Measurements from ENCODE around the gene HSPA9. TPM values are rescaled to one million over a fixed set of nuclear protein-coding genes. Genes with fewer than 3 reads are reported as not detected.

The HSPA9 gene
- total RNA-seq = 100 to 1,000 TPM; 152 to 221 (median 160) TPM

GRCh38 chr5:138575194-138576015, at the start of gene HSPA9:
TSS of gene HSPA9 (minus strand) at chr5:138575401. CDS start at chr5:138575318, 83 bp downstream.
- peak; percentile 71 to 85 for TF ChIP-seq POLR2A (IDR thresholded peaks at IDR 0.05)
- TF ChIP-seq CTCF (IDR thresholded peaks at IDR 0.05) = peak in 4 of 6 experiments; percentile 5 to 40 (median 36)
- Histone ChIP-seq H3K36me3 (peaks cover 0 to 31% (median 0%) of the 10 kb centered on the region in 3 donors), H3K4me3 (peak within 1 kb of the TSS; percentile 77 to 99 (median 91)), H3K27me3 (no peaks in the 10 kb centered on the region), H3K27ac (peak within 1 kb of the TSS; percentile 97 to 99 (median 98)), H3K9me3 (no peaks in the 10 kb centered on the region), H3K4me1 (peaks cover 0 to 7% (median 2%) of the 10 kb centered on the region in 4 donors)
- peak; percentile 97 to 99 (median 98) for DNase-seq

- H3K36me3 ChIP-seq = no peaks in the 10 kb centered on the region
- no peak for DNase-seq
- no peaks in the 10 kb centered on the region for H3K27me3 ChIP-seq
- TF ChIP-seq CTCF (IDR thresholded peaks at IDR 0.05) (no peak), POLR2A (IDR thresholded peaks at IDR 0.05) (no peak)
- no peaks in the 10 kb centered on the region for H3K4me1 ChIP-seq
- no peaks in the 10 kb centered on the region for H3K9me3 ChIP-seq
- no peak overlapping the region for H3K4me3 ChIP-seq
- no peak overlapping the region for H3K27ac ChIP-seq
These were observed 47.9 kb upstream of the HSPA9 start for GRCh38 chr5:138623053-138623452.

GRCh38 chr5:138622051-138622450, 46.9 kb upstream of the HSPA9 start:
- no peaks in the 10 kb centered on the region for H3K4me1 ChIP-seq
- no peak overlapping the region for H3K27ac ChIP-seq
- no peak overlapping the region for H3K4me3 ChIP-seq
- no peak for DNase-seq
- H3K27me3 ChIP-seq = no peaks in the 10 kb centered on the region
- H3K9me3 ChIP-seq = no peaks in the 10 kb centered on the region
- TF ChIP-seq CTCF (IDR thresholded peaks at IDR 0.05) (no peak), POLR2A (IDR thresholded peaks at IDR 0.05) (no peak)
- H3K36me3 ChIP-seq = no peaks in the 10 kb centered on the region

DNA sequence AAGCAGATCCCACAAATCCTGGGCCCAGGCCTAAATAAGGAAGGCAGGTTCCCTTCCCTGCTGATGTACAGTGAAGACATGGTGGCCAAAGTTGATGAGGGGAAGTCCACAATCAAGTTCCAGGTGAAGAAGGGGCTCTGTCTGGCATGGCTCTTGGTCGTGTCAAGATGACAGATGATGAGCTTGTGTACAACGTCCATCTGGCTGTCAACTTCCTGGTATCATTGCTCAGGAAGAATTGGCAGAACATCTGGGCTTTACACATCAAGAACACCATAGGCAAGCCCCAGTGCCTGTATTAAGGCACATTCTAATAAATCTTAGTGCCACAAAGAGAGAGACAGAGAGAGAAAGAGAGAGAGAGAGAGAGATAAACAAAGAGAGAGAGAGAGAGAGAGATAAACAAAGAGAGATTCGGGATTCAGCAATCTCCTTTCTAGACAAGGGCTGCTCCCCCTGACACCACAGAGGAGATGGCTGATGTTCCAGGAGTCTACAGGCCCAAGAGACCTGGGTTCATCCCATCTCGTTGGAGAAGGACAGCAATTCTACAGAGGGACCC, 45.5 kb upstream of the HSPA9 start:
- Histone ChIP-seq H3K36me3 (no peaks in the 10 kb centered on the region), H3K9me3 (no peaks in the 10 kb centered on the region)
- TF ChIP-seq POLR2A (IDR thresholded peaks at IDR 0.05) (no peak), CTCF (IDR thresholded peaks at IDR 0.05) (no peak)

GRCh38 chr5:138616508-138616907, 41.3 kb upstream of the HSPA9 start:
- Histone ChIP-seq H3K36me3 (no peaks in the 10 kb centered on the region), H3K27me3 (no peaks in the 10 kb centered on the region), H3K4me3 (no peak overlapping the region), H3K9me3 (no peaks in the 10 kb centered on the region), H3K27ac (no peak overlapping the region), H3K4me1 (peaks cover 0 to under 1% (median 0%) of the 10 kb centered on the region in 4 donors)
- no peak for TF ChIP-seq POLR2A (IDR thresholded peaks at IDR 0.05)
- no peak for TF ChIP-seq CTCF (IDR thresholded peaks at IDR 0.05)
- no peak for DNase-seq

More for the DNA sequence above, 45.5 kb upstream of the HSPA9 start:
- no peaks in the 10 kb centered on the region for H3K27me3 ChIP-seq
- no peaks in the 10 kb centered on the region for H3K4me1 ChIP-seq
- no peak overlapping the region for H3K4me3 ChIP-seq
- H3K27ac ChIP-seq = no peak overlapping the region
- DNase-seq = no peak
